GM12801 (cell line): Measurements from ENCODE around the gene DTHD1.

Experiments used
- TF ChIP-seq, protein P1 (sequence below): IDR thresholded peaks from one replicate; pipeline ENCODE4 v1.5.1; 2011; ENCODE audit warnings: control low read depth; ENCODE audit not compliant: insufficient read length; ENCODE audit errors: extremely low read depth

Gene DTHD1

DNA sequence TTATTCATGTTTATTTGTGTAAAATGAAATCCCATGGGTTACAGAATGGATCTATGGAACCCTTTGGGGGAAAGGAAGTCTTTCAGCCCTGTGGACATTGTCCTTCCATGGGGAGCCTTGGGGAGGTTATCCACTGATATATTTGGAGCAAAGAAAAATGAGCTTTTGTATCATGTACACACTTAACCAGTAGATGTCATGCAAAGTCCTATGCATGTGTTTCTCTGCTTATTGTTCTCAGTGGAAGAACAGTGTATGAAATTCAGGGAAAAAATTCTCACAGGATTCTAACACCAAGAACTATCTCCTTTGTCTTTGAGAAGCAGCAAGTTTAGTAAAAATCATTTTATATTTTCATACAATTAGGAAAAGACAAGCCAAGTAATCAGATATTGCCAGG is 105.3 kb downstream of the DTHD1 start:
- TF ChIP-seq, protein P1, sequence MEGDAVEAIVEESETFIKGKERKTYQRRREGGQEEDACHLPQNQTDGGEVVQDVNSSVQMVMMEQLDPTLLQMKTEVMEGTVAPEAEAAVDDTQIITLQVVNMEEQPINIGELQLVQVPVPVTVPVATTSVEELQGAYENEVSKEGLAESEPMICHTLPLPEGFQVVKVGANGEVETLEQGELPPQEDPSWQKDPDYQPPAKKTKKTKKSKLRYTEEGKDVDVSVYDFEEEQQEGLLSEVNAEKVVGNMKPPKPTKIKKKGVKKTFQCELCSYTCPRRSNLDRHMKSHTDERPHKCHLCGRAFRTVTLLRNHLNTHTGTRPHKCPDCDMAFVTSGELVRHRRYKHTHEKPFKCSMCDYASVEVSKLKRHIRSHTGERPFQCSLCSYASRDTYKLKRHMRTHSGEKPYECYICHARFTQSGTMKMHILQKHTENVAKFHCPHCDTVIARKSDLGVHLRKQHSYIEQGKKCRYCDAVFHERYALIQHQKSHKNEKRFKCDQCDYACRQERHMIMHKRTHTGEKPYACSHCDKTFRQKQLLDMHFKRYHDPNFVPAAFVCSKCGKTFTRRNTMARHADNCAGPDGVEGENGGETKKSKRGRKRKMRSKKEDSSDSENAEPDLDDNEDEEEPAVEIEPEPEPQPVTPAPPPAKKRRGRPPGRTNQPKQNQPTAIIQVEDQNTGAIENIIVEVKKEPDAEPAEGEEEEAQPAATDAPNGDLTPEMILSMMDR = no peak

- TF ChIP-seq, protein P1 = no peak
Measured at GRCh38 chr4:36388710-36389109, 107.3 kb downstream of the DTHD1 start.

GRCh38 chr4:36391411-36391810 is 110.0 kb downstream of the DTHD1 start:
- TF ChIP-seq, protein P1 = no peak

- TF ChIP-seq, protein P1 = no peak
Measured at GRCh38 chr4:36392024-36392423, 110.6 kb downstream of the DTHD1 start.

- TF ChIP-seq, protein P1 = no peak
Measured at GRCh38 chr4:36392916-36393315, 111.5 kb downstream of the DTHD1 start.
